A549 (cell line): ENCODE results near the gene VENTX. TPM values are rescaled to one million over a fixed set of nuclear protein-coding genes. Genes with fewer than 3 reads are reported as not detected.

Experiments used
- ATAC-seq, 2 experiments: fragments of 200-7000 bp in 1 of 2; fragments of >200 bp in 1 of 2; cut with Nextera tagmentation in 1 of 2; cut with Tn5 transposase in 1 of 2; 3 replicates each; pipeline versions ENCODE4 v1.8.0 to v1.9.1; 2018 to 2020; ENCODE audit warnings: mild to moderate bottlenecking in 1 of 2, moderate library complexity in 1 of 2
- CTCF ChIA-PET: fragments of 300-600 bp; sonication (Branson Sonifier 250); formaldehyde crosslinking; extraction: SDS; loops from one replicate; lab custom pipeline; 2021; ENCODE audit warnings: antibody characterized with exemption, inconsistent platforms; lab: Yijun Ruan, JAX
- POLR2A ChIA-PET: fragments of 350-600 bp; formaldehyde crosslinking; extraction: SDS; loops from one replicate; lab custom pipeline; 2021; ENCODE audit warnings: antibody characterized with exemption, inconsistent platforms; lab: Yijun Ruan, JAX
- DNase-seq, 2 experiments: peaks; one replicate each; pipeline versions ENCODE4 v3.0.0 to v3.0.0-alpha.2; 2011 to 2016; ENCODE audit warnings: low read depth in 1 of 2, low spot score in 1 of 2
- FAIRE-seq: peaks from 2 replicates; lab custom pipeline; 2011; peaks lifted over from hg19 to GRCh38; lab: Jason Lieb, UNC
- H3K27ac ChIP-seq, 2 experiments: fragments of >200 bp; sonication (Bioruptor Twin); formaldehyde crosslinking; 3 replicates each; pipeline ENCODE4 v1.5.1; 2016 to 2017
- H3K4me1 ChIP-seq: fragments of >200 bp; sonication (Bioruptor Twin); formaldehyde crosslinking; 3 replicates; pipeline ENCODE4 v1.6.1; 2016
- H3K4me2 ChIP-seq: fragments of >200 bp; sonication (Bioruptor Twin); formaldehyde crosslinking; 3 replicates; pipeline ENCODE4 v1.6.1; 2016
- H3K4me3 ChIP-seq: fragments of >200 bp; sonication (Bioruptor Twin); formaldehyde crosslinking; 3 replicates; pipeline ENCODE4 v1.5.1; 2016
- H3K9me3 ChIP-seq: fragments of >200 bp; sonication (Bioruptor Twin); formaldehyde crosslinking; 3 replicates; pipeline ENCODE4 v1.6.1; 2016
- CEBPB ChIP-seq, 2 experiments: fragments of >200 bp in 1 of 2; sonication (Bioruptor Twin) in 1 of 2; formaldehyde crosslinking in 1 of 2; IDR thresholded peaks; 2 replicates each; pipeline ENCODE4 v1.6.1; 2012 to 2016
- CHD2 ChIP-seq: fragments of 150-350 bp; IDR thresholded peaks from 2 replicates; pipeline ENCODE4 v1.6.1; 2014; ENCODE audit warnings: low read length; ENCODE audit not compliant: partially characterized antibody
- CTCF ChIP-seq: fragments of >200 bp; sonication (Bioruptor Twin); formaldehyde crosslinking; IDR thresholded peaks from 3 replicates; pipeline ENCODE4 v1.5.1; 2016
- E2F6 ChIP-seq: IDR thresholded peaks from 2 replicates; pipeline ENCODE4 v1.6.1; 2012; ENCODE audit warnings: low read depth, borderline replicate concordance
- ELK1 ChIP-seq: fragments of 150-350 bp; IDR thresholded peaks from 2 replicates; pipeline ENCODE4 v1.6.1; 2014; ENCODE audit warnings: low read depth, mild to moderate bottlenecking, low read length
- EP300 ChIP-seq, 2 experiments: fragments of >200 bp; sonication (Bioruptor Twin); formaldehyde crosslinking; IDR thresholded peaks; 2 replicates in 1 of 2; 3 replicates in 1 of 2; pipeline ENCODE4 v1.6.1; 2016 to 2017
- FOSB ChIP-seq: fragments of 250-450 bp; sonication (Bioruptor Pico); IDR thresholded peaks from 2 replicates; pipeline ENCODE4 v1.5.0; 2020; ENCODE audit warnings: mild to moderate bottlenecking, moderate library complexity
- FOSL2 ChIP-seq, 2 experiments: fragments of 450-650 bp in 1 of 2; fragments of >200 bp in 1 of 2; sonication (Bioruptor Twin) in 1 of 2; formaldehyde crosslinking; IDR thresholded peaks; 2 replicates each; pipeline versions ENCODE4 v1.5.0 to v1.6.1; 2016 to 2020; ENCODE audit warnings: mild to moderate bottlenecking in 1 of 2, moderate library complexity in 1 of 2
- HES2 ChIP-seq: fragments of >200 bp; sonication (Bioruptor Twin); formaldehyde crosslinking; IDR thresholded peaks from 2 replicates; pipeline ENCODE4 v1.6.1; 2016
- JUN ChIP-seq, 2 experiments: fragments of >200 bp; sonication (Bioruptor Twin); formaldehyde crosslinking; IDR thresholded peaks; 2 replicates in 1 of 2; 3 replicates in 1 of 2; pipeline ENCODE4 v1.6.1; 2016 to 2017
- JUNB ChIP-seq: fragments of >200 bp; sonication (Bioruptor Twin); formaldehyde crosslinking; IDR thresholded peaks from 2 replicates; pipeline ENCODE4 v1.6.1; 2016
- KDM1A ChIP-seq: fragments of 200-600 bp; sonication (generic); IDR thresholded peaks from 2 replicates; pipeline ENCODE4 v1.6.1; 2016; ENCODE audit warnings: low read depth, mild to moderate bottlenecking
- MAFK ChIP-seq: fragments of 450-650 bp; IDR thresholded peaks from 2 replicates; pipeline ENCODE4 v1.6.1; 2014; ENCODE audit not compliant: partially characterized antibody
- MAX ChIP-seq: IDR thresholded peaks from 2 replicates; pipeline ENCODE4 v1.6.1; 2012
- MYC ChIP-seq: IDR thresholded peaks from 2 replicates; pipeline ENCODE4 v1.6.1; 2012; ENCODE audit warnings: mild to moderate bottlenecking, inconsistent platforms, low read length, improper control_type of control experiment, borderline replicate concordance
- NFE2L2 ChIP-seq: fragments of 150-350 bp; conservative IDR thresholded peaks from 2 replicates; pipeline ENCODE4 v1.6.1; 2014; ENCODE audit warnings: low read length
- POLR2A ChIP-seq: IDR thresholded peaks from 2 replicates; pipeline ENCODE4 v1.6.1; 2012; ENCODE audit warnings: mild to moderate bottlenecking, low read length
- POLR2AphosphoS2 ChIP-seq: conservative IDR thresholded peaks from 2 replicates; pipeline ENCODE4 v1.6.1; 2012; ENCODE audit warnings: low read length, improper control_type of control experiment, inconsistent platforms
- RNF2 ChIP-seq: fragments of 200-600 bp; sonication (generic); IDR thresholded peaks from 2 replicates; pipeline ENCODE4 v1.6.1; 2016; ENCODE audit warnings: low read depth, mild to moderate bottlenecking, antibody characterized with exemption, moderate library complexity, borderline replicate concordance
- SREBF2 ChIP-seq: fragments of 450-650 bp; IDR thresholded peaks from 2 replicates; pipeline ENCODE4 v1.6.1; 2014; ENCODE audit warnings: mild to moderate bottlenecking, moderate library complexity
- USF2 ChIP-seq: fragments of 450-650 bp; IDR thresholded peaks from 2 replicates; pipeline ENCODE4 v1.6.1; 2014; ENCODE audit warnings: antibody characterized with exemption
- WGBS: methylation state at CpG from one replicate; pipeline ENCODE4 v1.1.6; 2017; ENCODE audit errors: missing lambda C conversion rate; 5-methylcytosine and 5-hydroxymethylcytosine counted together
- polyA plus RNA-seq, 4 experiments: library from polyadenylated mRNA; depleted of rRNA in 3 of 4; stranded (reverse); fragments of >200 nt; fragmentation: RNase III in 1 of 4; extraction: RNeasy Plus Mini Kit Qiagen cat#74134 plus additional on column Dnase treatment in 1 of 4; gene quantifications; 2 replicates in 3 of 4; 3 replicates in 1 of 4; pipeline ENCODE4 v1.2.3, GENCODE V29; 2011 to 2017

VENTX gene
- polyA plus RNA-seq, 2 of the 4 experiments (the other 2 are of a cell fraction), result not detected

- Histone ChIP-seq H3K27ac (peak overlapping the region; percentile 80 to 91), H3K4me1 (peaks cover 42% of the 10 kb centered on the region), H3K9me3 (no peaks in the 10 kb centered on the region), H3K4me2 (peak overlapping the region; percentile 78), H3K4me3 (no peak overlapping the region)
- no peak for FAIRE-seq
- 49% methylated on average over 12 of the region's 24 CpGs for WGBS
- TF ChIP-seq RNF2 (no peak), MAX (peak; percentile 74), MAFK (no peak), CEBPB (IDR thresholded peaks at IDR 0.05) (peak in 1 of 2 experiments; percentile 25; a peak in 2 of 4 replicates), JUN (IDR thresholded peaks at IDR 0.05) (peak in 1 of 2 experiments; percentile 27; a peak in 1 of 5 replicates), E2F6 (peak; percentile 38; the same call in 1 of the 2 replicates), FOSL2 (IDR thresholded peaks at IDR 0.05) (peak; percentile 30; the same call in 1 of the 2 replicates), FOSL2 (CRISPR knock-in tag; IDR thresholded peaks at IDR 0.05) (peak; percentile 81), USF2 (peak; percentile 25; the same call in 1 of the 2 replicates), HES2 (no peak), FOSB (CRISPR knock-in tag) (no peak), KDM1A (no peak), NFE2L2 (no peak), SREBF2 (no peak), POLR2AphosphoS2 (no peak), JUNB (0 out of 2 replicates have a peak, but pooled peaks have one; percentile 14), EP300 (IDR thresholded peaks at IDR 0.05) (no peak)
- DNase-seq, result peak; percentile 77 to 88
- ChIA-PET CTCF (interaction anchor here (0.6 to 4.0 kb wide), 12 partner anchors 13 to 116 kb away, joined by 3 to 22 read pairs (median 5); no protein-coding TSS in a partner anchor), POLR2A (interaction anchor here (1.1 kb wide), 1 partner anchor 49 kb away, joined by 3 read pairs; no protein-coding TSS in a partner anchor)
- ATAC-seq, result peak; percentile 7 to 28
These were observed 21.4 kb downstream of the VENTX start for GRCh38 chr10:133258818-133259601.

GRCh38 chr10:133259602-133259989 is 21.9 kb downstream of the VENTX start:
- WGBS, result 82% methylated on average over 12 of the region's 12 CpGs
- Histone ChIP-seq H3K4me1 (peaks cover 48% of the 10 kb centered on the region), H3K4me2 (peak overlapping the region; percentile 78), H3K27ac (peak overlapping the region; percentile 80 to 91), H3K4me3 (no peak overlapping the region), H3K9me3 (no peaks in the 10 kb centered on the region)
- DNase-seq, result no peak
- ChIA-PET POLR2A (interaction anchor here (1.1 kb wide), 1 partner anchor 48 kb away, joined by 3 read pairs; no protein-coding TSS in a partner anchor), CTCF (interaction anchor here (0.6 to 4.0 kb wide), 9 partner anchors 14 to 116 kb away, joined by 3 to 22 read pairs (median 4); no protein-coding TSS in a partner anchor)
- FAIRE-seq, result no peak
- no peak for ATAC-seq
- TF ChIP-seq JUN (IDR thresholded peaks at IDR 0.05) (0 out of 5 replicates have a peak, but pooled peaks of 1 of the 2 experiments have one; percentile 10), CHD2 (no peak)

- peak; percentile 39 to 65 for ATAC-seq
- peak overlapping the region; percentile 89 for H3K4me3 ChIP-seq
- H3K4me1 ChIP-seq, result peaks cover 61% of the 10 kb centered on the region
- H3K27ac ChIP-seq, result peak overlapping the region; percentile 99
- ChIA-PET POLR2A (no interaction called here), CTCF (interaction anchor here (1.6 kb wide), 1 partner anchor 68 kb away, joined by 5 read pairs; no protein-coding TSS in a partner anchor)
- peak overlapping the region; percentile 94 for H3K4me2 ChIP-seq
- peak; percentile 60 to 73 for DNase-seq
- TF ChIP-seq MYC, result peak; percentile 23; the same call in 1 of the 2 replicates
- no peak for TF ChIP-seq ELK1
- no peak for TF ChIP-seq CTCF
- TF ChIP-seq POLR2A, result peak; percentile 39
- peak; percentile 71 for TF ChIP-seq MAX
- FAIRE-seq, result no peak
- WGBS, result 57% methylated on average over 15 of the region's 50 CpGs
- H3K9me3 ChIP-seq, result no peaks in the 10 kb centered on the region
These were observed 23.5 kb downstream of the VENTX start for GRCh38 chr10:133260895-133261725.
